ENCODE data around the gene CHST13.

DNA sequence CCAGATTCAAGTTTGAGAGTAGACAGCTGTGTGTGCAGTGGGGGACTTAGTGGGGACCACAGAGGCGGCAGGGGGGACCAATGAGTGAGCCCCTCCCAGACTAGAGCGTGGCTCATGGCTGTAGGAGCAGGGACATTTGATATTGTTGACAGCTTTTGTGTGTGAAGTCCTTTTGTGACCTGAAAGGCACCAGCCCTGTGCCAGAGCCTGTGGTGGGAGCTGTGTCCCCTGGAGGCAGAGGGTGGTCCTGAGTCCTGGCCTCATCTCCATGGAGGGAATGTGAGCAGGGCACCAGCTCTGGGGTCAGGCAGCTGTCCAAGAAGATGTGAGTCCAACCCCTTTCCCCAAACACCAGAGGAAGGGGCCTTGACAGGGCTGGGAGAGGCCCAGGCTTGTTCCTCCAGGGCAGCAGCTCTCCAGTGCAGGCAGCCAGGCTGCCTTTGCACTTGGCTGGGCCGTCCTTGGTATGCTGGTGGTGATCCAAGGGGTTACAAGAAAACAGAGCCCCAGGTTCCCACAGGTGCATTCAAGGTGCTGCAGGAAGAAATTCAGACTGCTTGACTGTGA is 44.9 kb downstream of the CHST13 start:
- TF ChIP-seq CTCF (IDR thresholded peaks at IDR 0.05), result no peak
- no peak for TF ChIP-seq POLR2A (IDR thresholded peaks at IDR 0.05)

Measured in Peyer's patch (tissue), 4 donors.